ENCODE measurements around the gene TCERG1.

The TCERG1 gene

GRCh38 chr5:146539973-146540372 lies 92.8 kb downstream of the TCERG1 start:
- no peak for DNase-seq (ENCODE audit: extremely low spot score)
- TF ChIP-seq SP1 (IDR thresholded peaks at IDR 0.05) = no peak
- no peak for TF ChIP-seq SUZ12 (IDR thresholded peaks at IDR 0.05)
- TF ChIP-seq BHLHE40 (IDR thresholded peaks at IDR 0.05; ENCODE audit: borderline replicate concordance) = no peak
- TF ChIP-seq HDGF (IDR thresholded peaks at IDR 0.05; ENCODE audit: borderline replicate concordance) = no peak
- TF ChIP-seq ARNT (IDR thresholded peaks at IDR 0.05) = no peak
- no peak for TF ChIP-seq FOXA1 (IDR thresholded peaks at IDR 0.05)
- TF ChIP-seq ZNF384 (IDR thresholded peaks at IDR 0.05) = no peak
- TF ChIP-seq NFRKB (IDR thresholded peaks at IDR 0.05) = no peak
- no peak for TF ChIP-seq CTBP1 (IDR thresholded peaks at IDR 0.05; ENCODE audit: borderline replicate concordance)
- no peak for TF ChIP-seq ELF4 (IDR thresholded peaks at IDR 0.05)
- TF ChIP-seq TARDBP (IDR thresholded peaks at IDR 0.05) = no peak
- no peak for TF ChIP-seq LEF1 (IDR thresholded peaks at IDR 0.05; ENCODE audit: borderline replicate concordance)
- TF ChIP-seq FOXK2 (IDR thresholded peaks at IDR 0.05) = no peak
- TF ChIP-seq FOXM1 (IDR thresholded peaks at IDR 0.05; ENCODE audit: borderline replicate concordance) = no peak
- no peak for TF ChIP-seq L3MBTL2 (conservative IDR thresholded peaks at IDR 0.05)
- no peak for TF ChIP-seq PKNOX1 (IDR thresholded peaks at IDR 0.05)
- POLR2A ChIA-PET = no interaction called here
- CTCF ChIA-PET = interaction anchor here (0.5 to 3.4 kb wide), 4 partner anchors 100 to 1857 kb away, joined by 3 to 26 read pairs (median 6); no protein-coding TSS in a partner anchor

- CTCF ChIA-PET = interaction anchor here (0.7 to 3.4 kb wide), 3 partner anchors 100 to 648 kb away, joined by 3 to 26 read pairs (median 6); no protein-coding TSS in a partner anchor
- no peak for DNase-seq (ENCODE audit: extremely low spot score)
- TF ChIP-seq FOXM1 (IDR thresholded peaks at IDR 0.05; ENCODE audit: borderline replicate concordance) (no peak), ZNF384 (IDR thresholded peaks at IDR 0.05) (no peak), ARNT (IDR thresholded peaks at IDR 0.05) (no peak), FOXA1 (IDR thresholded peaks at IDR 0.05) (no peak), TARDBP (IDR thresholded peaks at IDR 0.05) (no peak), CTBP1 (IDR thresholded peaks at IDR 0.05; ENCODE audit: borderline replicate concordance) (no peak), SP1 (IDR thresholded peaks at IDR 0.05) (no peak), NFRKB (IDR thresholded peaks at IDR 0.05) (no peak), PKNOX1 (IDR thresholded peaks at IDR 0.05) (no peak), HDGF (IDR thresholded peaks at IDR 0.05; ENCODE audit: borderline replicate concordance) (no peak), L3MBTL2 (conservative IDR thresholded peaks at IDR 0.05) (no peak), FOXK2 (IDR thresholded peaks at IDR 0.05) (no peak)
- POLR2A ChIA-PET = no interaction called here
Measured at GRCh38 chr5:146540414-146540813, 93.3 kb downstream of the TCERG1 start.

DNA sequence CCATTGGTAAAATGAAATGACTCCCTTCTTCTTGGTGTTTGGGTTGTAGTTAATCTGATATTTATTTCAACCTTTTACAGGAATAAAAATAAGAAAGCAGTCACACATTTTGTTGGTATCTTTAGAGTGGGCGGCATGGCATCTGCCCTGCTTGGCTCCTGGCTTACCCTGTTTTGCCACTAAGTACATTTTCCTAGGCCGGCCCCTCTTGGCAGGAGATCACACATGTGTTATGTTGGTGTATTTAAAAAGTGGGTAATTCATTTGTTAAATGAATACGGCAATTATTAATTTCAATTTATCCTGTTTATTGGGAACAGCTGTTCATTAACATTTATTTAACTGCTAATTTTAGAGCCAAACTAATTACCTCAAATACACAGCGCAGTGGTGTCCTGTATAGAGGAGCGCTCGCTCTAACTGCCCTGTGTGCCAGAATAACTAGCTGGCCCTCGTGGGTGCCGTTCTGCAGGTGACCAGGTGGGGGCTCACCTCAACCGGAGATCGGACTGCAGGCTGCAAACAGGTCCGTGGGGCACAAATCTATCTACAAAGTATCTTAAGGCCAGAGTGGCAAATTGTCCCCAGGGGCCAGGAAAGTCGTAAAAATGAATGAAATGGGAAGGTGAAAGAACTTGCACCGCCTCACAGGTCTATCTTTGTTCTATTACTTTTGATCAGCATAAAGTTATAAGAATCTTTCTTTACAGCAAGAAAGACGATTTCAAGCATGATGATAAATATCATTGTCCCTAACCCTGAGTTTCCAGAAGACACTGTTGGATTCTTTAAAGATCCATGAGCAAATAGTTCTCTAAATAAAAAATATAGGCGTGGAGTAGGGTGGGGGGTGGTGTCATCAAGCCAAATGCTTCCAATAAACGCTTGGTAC lies 95.1 kb downstream of the TCERG1 start:
- no peak for TF ChIP-seq FOXM1 (IDR thresholded peaks at IDR 0.05; ENCODE audit: borderline replicate concordance)
- ChIA-PET POLR2A (no interaction called here), CTCF (interaction anchor here (1.1 to 3.4 kb wide), 10 partner anchors 9 to 650 kb away, joined by 3 to 26 read pairs (median 6); no protein-coding TSS in a partner anchor)
- peak; percentile 73 for DNase-seq (ENCODE audit: extremely low spot score)

GRCh38 chr5:146544232-146544631 lies 97.1 kb downstream of the TCERG1 start:
- no peak for DNase-seq (ENCODE audit: extremely low spot score)
- POLR2A ChIA-PET = no interaction called here
- TF ChIP-seq ARNT (IDR thresholded peaks at IDR 0.05) = no peak
- no peak for TF ChIP-seq NFRKB (IDR thresholded peaks at IDR 0.05)
- TF ChIP-seq SUZ12 (IDR thresholded peaks at IDR 0.05) = no peak
- TF ChIP-seq FOXK2 (IDR thresholded peaks at IDR 0.05) = no peak
- CTCF ChIA-PET = no interaction called here

GRCh38 chr5:146548781-146549449 lies 101.8 kb downstream of the TCERG1 start:
- CTCF ChIA-PET = interaction anchor here (1.0 to 1.9 kb wide), 3 partner anchors 16 to 420 kb away, joined by 3 to 4 read pairs (median 4); no protein-coding TSS in a partner anchor

DNA sequence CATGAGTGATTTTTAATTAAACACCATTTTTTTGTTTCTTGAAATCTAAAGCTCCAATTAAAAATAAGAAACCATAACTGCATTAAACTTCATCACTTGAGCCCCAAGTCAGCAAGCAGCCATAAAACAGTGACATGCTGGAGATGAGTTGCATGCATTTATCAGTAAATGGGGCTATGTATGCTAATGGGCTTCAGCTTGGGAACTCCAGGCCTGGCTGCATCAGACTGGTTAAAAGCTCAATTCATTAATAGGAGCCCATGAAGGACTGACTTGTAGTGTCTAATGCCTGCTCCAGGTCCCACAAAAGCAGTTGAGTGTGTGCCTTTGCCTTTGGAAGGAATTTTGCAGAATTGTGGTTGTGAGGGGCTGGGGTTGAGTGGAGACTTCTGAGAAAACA lies 102.5 kb downstream of the TCERG1 start:
- CTCF ChIA-PET = no interaction called here
- no peak for DNase-seq (ENCODE audit: extremely low spot score)

More at GRCh38 chr5:146548781-146549449, 101.8 kb downstream of the TCERG1 start:
- TF ChIP-seq SP1 (IDR thresholded peaks at IDR 0.05) = no peak
- TF ChIP-seq HDGF (IDR thresholded peaks at IDR 0.05; ENCODE audit: borderline replicate concordance) = no peak
- no peak for TF ChIP-seq NFRKB (IDR thresholded peaks at IDR 0.05)
- no peak for TF ChIP-seq TARDBP (IDR thresholded peaks at IDR 0.05)
- TF ChIP-seq BHLHE40 (IDR thresholded peaks at IDR 0.05; ENCODE audit: borderline replicate concordance) = no peak
- no peak for TF ChIP-seq ARNT (IDR thresholded peaks at IDR 0.05)
- TF ChIP-seq L3MBTL2 (conservative IDR thresholded peaks at IDR 0.05) = no peak
- DNase-seq (ENCODE audit: extremely low spot score) = no peak
- POLR2A ChIA-PET = no interaction called here

More for the DNA sequence above, 102.5 kb downstream of the TCERG1 start:
- POLR2A ChIA-PET = no interaction called here
- TF ChIP-seq HDGF (IDR thresholded peaks at IDR 0.05; ENCODE audit: borderline replicate concordance) (no peak), ARNT (IDR thresholded peaks at IDR 0.05) (no peak), SUZ12 (IDR thresholded peaks at IDR 0.05) (no peak), LEF1 (IDR thresholded peaks at IDR 0.05; ENCODE audit: borderline replicate concordance) (no peak), PKNOX1 (IDR thresholded peaks at IDR 0.05) (no peak), L3MBTL2 (conservative IDR thresholded peaks at IDR 0.05) (no peak), BHLHE40 (IDR thresholded peaks at IDR 0.05; ENCODE audit: borderline replicate concordance) (no peak), NFRKB (IDR thresholded peaks at IDR 0.05) (no peak), FOXM1 (IDR thresholded peaks at IDR 0.05; ENCODE audit: borderline replicate concordance) (no peak), FOXA1 (IDR thresholded peaks at IDR 0.05) (no peak), ELF4 (IDR thresholded peaks at IDR 0.05) (no peak), CTBP1 (IDR thresholded peaks at IDR 0.05; ENCODE audit: borderline replicate concordance) (no peak), TARDBP (IDR thresholded peaks at IDR 0.05) (no peak), ZNF384 (IDR thresholded peaks at IDR 0.05) (no peak), SP1 (IDR thresholded peaks at IDR 0.05) (no peak), FOXK2 (IDR thresholded peaks at IDR 0.05) (no peak)
